HG02852 (cell line): ENCODE measurements around the gene PANX3.
"Not testable (repeated sequence)": the region's sequence is repeated elsewhere in the genome, so short reads cannot be mapped to it uniquely, and the experiment has no call there.

ENCODE experiments used
- ATAC-seq: cut with Tn5 transposase; IDR thresholded peaks from one replicate; pipeline ENCODE4 v1.9.1; 2021; ENCODE audit warnings: mild to moderate bottlenecking, moderate library complexity; ENCODE audit not compliant: unreplicated experiment

Gene PANX3, protein sequence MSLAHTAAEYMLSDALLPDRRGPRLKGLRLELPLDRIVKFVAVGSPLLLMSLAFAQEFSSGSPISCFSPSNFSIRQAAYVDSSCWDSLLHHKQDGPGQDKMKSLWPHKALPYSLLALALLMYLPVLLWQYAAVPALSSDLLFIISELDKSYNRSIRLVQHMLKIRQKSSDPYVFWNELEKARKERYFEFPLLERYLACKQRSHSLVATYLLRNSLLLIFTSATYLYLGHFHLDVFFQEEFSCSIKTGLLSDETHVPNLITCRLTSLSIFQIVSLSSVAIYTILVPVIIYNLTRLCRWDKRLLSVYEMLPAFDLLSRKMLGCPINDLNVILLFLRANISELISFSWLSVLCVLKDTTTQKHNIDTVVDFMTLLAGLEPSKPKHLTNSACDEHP

DNA sequence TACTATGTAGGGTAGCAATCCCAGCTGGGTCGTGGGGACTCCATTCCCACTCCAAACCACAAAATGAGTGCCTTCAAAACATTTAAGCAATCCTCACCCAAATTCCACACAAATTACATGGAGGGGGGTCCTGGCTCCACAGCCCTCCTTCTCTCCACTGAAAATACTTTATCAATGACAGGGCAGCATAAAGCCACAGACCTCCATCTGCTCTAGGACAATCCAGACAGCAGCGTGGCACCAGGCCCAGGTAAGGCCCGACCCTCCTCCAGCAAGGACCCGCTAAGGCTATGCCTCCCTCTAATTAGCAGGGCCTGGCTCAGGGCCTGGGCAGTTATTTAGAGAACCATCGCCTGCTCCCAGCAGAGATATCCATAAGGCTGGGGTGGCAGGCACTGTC, at the start of gene PANX3:
Gene PANX3 (plus strand): TSS at position 365 of the 400 bp plus-strand sequence. CDS start 129 bp downstream, outside the sequence.
- no peak for ATAC-seq

DNA sequence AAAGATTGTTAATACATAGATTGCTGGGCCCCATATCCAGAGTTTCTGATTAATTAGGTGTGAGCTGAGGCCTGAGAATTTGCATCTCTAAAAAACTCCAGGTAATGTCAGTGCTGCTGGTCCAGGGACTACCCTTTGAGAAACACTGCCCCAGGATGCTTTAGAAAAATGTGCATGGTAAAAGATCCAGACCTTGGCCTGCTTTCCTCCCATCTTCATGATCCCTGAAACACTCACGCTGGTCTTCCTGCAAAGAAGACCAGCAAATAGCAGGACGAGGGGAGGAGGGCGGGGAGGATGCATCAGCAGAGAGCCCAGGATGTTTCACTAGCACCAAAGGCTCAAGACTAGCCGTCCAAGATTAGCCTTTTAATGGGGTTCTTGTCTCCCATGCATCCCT, 41.5 kb upstream of the PANX3 start, which contains the start of gene OR8A1:
Gene OR8A1 (plus strand): TSS at position 301 of the 400 bp plus-strand sequence. CDS start 123 bp downstream, outside the sequence.
- ATAC-seq = no peak

DNA sequence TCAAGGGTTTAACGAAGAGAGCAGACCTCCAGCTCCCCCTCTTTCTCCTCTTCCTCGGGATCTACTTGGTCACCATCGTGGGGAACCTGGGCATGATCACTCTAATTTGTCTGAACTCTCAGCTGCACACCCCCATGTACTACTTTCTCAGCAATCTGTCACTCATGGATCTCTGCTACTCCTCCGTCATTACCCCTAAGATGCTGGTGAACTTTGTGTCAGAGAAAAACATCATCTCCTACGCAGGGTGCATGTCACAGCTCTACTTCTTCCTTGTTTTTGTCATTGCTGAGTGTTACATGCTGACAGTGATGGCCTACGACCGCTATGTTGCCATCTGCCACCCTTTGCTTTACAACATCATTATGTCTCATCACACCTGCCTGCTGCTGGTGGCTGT, 41.1 kb upstream of the PANX3 start:
- ATAC-seq = no peak

DNA sequence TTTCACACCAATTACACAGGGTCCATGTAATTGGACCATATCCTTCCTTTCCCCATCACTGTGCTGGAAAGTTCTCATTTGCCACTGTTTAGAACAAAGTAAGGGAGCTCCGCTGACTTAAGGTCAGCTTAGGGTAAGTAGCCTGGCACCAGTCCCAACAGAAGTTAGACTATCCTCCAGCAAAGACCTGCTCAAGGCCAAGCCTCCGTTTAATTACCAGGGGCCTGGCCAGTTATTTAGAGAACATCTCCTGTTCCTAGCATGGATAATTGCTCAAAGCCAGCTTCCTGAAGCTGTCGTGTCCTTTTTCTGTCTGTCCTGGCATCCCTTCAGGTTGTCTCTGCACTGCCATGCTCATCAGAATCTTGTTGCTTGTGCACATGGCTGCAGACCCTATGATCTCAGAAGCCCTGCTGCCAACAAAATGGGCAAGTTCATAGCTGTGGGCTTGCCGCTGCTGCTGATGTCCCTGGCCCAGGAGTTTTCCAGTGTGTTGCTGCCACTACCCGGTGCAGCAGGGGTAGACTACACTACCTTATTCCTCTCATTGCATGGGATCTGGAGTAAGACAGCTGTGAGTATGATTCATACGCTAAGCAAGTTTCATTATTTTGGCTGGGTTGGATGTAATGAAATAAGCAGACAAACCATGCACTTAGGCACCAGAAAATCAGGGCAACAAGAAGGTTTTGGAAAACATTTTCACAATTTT, 33.4 kb upstream of the PANX3 start:
- ATAC-seq = no peak

DNA sequence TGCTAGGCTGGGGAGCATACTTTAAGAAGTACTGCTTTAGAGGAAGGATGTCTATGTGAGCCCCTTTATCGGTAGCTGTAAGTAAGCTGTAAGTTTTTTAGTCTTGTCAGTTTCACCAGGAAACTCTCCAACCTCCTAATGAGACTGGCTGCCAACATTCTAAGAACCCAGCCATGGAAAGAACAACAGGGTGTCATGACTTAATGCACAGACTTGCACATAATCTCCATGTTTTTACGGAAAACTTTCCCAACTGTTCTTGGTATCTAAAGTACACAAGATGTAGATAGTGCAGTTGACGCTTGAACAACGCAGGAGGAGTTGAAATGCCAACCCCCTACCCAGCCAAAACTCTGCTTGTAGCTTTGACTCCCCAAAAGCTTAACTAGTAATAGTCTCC, 32.5 kb upstream of the PANX3 start:
- no peak for ATAC-seq

DNA sequence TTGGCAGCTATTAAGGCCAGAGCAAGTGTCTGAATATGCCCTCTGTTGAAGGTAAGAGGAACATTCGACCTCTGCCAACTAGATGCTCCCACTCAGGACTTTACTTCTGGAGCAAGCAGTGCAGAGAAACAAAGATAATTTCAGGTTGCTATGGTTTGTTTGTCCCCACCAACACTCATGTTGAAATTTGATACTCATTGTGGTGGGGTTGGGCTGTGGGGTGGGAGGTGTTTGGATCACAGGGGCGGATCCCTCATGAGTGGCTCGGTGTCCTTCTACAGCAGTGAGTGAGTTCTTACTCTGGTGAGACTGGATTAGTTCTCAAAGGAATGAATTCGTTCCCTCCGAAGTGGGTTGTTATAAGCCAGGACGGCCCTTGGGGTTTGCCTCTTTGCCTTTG, 29.4 kb upstream of the PANX3 start:
- ATAC-seq = no peak

DNA sequence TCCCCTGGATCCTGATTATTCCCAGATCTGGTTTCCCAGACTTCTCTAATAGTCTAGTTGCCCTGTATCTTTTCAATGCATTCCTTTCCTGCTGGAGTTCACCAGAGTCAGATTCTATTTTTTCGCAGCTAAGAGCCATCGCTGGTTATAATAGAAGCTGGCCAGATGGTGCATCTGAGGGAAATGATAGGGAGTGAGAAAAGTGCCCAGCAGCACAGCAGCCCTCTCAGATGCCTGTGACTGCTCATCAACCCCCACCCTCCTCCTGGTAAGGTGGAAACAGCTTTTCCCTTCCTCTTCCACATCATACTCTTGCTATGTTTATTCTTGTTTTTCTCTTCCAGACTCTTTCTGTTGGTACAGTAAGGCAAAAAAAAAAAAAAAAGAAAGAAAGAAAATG, 28.7 kb upstream of the PANX3 start:
- no peak for ATAC-seq

DNA sequence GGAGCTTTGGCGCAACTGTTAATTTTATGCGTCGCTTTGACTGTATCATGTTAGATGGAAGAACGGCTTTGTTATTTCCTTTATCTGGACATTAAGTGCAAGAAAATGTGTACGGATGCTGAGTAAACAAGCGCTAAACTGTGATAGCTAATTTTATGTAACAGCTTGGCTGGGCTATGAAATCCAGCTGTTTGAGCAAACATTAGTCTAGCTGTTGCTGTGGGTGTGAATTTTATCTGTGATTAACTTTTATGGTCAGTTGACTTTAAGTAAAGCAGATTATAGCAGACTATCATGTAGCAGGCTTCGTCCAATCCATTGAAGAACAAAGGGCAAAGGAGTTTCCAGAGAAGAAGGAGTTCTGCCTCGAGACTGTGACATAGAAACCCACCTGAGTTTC, 27.4 kb upstream of the PANX3 start:
- no peak for ATAC-seq

DNA sequence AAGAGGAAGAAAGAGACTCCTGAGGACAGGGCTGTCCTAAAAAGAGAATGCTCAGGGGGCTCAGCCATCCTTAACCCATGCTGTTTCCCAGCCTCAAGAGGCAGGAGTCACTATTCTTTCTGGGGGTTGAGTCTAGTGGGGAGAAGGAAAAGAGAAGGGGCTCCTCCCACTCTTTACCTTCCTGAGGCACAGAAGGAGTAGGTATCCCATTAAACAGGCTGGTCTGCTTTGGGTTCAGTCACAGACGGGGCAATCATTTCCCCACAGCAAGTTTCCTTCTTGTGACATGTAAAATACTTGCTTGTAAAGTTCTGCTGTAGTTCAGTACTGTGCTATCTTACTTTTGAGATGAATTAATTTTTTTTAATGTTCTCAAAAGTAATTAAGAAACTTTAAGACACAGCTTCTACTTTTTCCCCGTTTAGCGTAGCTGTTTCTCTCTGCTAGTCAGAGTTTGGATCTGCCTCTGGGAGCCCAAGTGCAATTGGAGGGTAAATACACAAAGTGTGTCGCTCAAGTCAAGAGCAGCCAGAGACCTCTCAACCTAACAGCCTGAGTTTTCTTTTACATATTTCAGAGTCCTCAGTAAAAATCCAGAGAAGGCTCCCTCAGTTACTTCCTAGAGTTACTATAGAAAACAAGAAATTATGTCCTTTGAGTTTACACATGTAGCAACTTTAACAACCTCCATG, 26.4 kb upstream of the PANX3 start:
- ATAC-seq = no peak

DNA sequence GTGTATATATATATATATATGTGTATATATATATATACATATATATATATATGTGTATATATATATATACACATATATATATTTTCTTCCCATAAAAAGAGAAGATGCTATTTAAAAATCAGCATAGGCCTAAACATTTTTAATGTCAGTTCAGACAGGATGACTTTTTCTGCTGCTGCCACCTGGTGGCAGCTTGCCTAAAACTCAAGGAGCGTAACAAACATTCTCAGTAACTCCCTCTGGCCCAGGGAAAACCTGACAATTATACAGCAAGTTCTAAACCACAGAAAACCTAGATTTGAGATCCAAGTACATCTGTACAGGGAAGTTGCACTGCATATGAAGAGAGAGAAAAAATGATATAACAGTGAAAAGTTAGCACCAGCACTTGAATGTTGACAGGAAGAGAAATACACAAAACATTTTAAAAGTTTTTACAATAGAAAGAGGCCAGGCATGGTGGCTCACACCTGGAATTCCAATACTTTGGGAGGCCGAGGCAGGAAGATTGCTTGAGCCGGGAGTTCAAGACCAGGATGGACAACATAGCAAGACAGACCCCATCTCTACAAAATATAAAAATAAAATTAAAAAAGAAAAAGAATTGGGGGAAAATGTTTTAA, 24.9 kb upstream of the PANX3 start:
- ATAC-seq = no peak

DNA sequence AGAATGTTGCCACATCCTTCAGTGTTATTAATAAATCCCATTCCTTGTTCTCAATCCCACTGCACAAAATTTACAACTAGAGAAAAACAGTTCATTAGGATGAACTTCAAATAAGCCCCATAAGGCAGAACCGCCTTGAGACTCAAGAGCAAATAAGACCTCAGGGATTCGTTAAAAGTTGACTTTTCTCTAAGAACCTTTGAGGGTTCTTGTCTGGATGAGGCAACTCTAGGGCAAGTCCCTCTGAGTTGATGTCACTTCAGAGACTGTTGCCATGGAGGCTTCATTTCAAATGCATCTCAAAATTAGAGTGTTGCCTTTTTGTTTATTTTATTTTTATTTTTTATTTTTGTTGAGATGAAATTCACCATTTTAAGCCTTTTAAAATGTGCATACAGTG, 19.8 kb upstream of the PANX3 start:
- ATAC-seq = no peak

DNA sequence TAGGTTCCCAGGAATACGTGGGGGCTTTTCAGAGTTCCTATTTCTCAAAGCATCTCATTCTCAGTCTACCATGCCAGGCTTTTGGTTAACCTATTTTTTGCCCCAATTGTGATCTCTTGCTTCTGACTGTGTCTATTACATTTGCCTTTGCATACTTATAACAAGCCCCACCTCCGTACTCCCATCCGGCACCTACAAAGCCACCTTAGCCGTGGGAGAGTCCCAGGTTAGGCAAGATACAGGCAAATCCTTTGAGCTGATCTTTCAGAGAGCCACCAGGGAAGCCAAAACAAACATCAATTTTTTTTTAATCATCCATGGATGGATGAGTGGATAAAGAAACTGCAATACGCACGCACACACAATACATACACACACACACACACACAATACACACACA, 18.6 kb upstream of the PANX3 start:
- no peak for ATAC-seq

DNA sequence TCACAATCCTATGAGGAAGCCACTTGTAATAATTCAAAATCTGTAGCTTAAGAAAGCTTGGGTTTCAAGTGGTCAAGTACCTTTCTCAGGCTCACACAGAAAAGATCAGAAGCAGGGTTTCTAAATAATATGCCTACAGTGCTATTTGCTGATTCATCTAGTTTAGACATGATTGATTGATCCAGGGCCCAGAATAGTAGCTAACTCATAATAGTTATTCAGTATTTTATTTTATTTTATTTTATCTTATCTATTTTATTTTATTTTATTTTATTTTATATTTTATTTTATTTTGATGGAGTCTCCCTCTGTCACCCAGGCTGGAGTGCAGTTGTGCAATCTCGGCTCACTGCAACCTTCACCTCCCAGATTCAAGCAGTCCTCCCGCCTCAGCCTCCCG, 15.9 kb upstream of the PANX3 start:
- no peak for ATAC-seq

DNA sequence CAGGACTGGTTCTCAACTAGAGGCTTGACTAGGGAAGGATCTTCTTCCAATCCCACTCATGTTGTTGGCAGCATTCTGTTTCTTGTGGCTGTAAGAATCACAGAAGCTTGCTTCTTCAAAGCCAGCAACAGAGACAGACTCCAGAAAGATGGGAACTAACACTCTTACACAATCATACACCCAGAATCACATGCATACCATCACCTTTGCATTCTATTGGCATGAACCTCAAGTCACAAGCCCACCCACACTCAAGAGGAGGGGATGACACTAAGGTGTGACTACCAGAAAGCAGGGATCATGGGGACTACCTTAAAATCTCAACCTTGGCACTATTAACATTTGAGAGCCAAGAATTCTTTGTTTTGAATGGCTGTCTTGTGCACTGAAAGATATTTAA, 13.6 kb upstream of the PANX3 start:
- no peak for ATAC-seq

DNA sequence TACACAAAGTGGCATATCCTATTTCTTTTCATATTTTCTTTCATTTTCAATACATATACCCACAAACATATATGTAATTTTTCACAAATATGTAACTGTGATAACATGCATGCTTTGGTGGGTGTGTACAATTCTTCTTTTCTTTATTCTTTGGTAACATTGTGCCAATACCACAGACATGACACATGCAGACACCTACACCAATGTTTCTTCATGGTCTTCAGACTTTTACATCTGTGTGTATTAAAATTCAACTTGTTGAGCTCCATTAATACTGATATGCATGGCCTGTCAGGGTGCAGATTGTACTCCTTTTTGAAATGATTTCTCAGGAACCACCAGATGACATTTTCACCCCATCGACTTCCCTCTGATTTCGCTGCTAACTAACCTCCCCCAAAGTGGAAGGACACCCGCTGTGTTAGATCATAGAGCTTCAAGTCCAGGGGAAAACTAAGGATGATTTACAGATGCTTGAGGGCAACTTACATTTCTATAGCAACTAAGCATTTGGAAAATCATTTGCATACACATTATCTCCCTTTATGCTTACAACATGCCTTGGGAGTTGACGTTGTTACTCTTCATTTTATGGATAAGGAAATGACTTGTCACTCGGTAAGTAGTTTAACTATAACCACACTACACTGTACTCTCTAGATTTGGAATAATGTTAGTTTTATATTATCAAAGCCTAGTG, 10.5 kb upstream of the PANX3 start:
- no peak for ATAC-seq

DNA sequence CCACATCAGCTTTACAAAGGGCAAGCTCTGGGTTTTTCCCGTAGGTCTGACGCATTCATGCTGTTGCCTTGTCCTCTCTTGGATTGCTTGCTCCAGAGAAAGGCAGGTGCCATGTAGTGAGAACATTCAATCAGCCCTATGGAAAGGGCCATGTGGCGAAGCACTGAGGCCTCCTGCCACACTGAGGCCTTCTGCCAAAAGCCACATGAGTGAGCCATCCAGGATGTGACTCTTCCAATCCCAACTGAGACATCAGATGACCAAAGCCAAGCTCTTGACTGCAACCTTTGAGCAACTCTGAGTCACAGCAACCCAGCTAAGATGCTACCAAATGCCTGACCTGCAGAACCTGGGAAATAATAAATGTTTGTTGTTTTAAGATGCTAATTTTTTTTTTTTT, 9.0 kb upstream of the PANX3 start:
- ATAC-seq = no peak

DNA sequence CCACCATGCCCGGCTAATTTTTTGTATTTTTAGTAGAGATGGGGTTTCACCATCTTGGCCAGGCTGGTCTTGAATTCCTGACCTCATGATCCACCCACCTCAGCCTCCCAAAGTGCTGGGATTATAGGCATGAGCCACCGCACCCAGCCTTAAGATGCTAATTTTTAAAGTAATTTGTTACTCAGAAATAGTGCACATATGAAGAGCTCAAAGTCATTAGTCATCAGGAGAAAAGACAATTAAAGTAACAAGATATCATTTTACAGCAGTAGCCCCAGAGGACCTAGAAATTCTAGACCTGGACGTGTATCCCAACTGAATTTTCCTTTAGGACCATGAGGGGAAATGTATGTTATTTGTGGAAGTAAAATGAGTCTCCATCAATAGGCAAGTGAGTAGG, 8.5 kb upstream of the PANX3 start:
- ATAC-seq = not testable (repeated sequence)

DNA sequence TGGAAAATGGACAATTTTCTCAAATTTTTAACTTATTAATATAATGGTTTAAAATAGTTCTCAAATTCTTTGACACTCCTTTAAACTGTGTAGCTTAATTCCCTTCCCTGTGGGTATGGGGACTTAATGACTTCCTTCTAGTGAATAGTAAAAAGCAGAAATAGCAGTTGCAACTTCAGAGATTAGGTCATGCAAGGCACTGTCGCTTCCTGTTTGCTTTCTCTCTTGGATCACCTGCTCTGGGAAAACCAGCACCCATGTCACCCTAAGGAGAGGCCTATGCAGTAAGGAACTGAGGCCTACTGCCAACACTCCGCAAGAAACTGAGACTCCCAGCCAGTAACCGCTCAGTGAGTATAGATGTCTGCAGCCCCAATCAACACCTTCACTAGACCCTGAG, 5.5 kb upstream of the PANX3 start:
- no peak for ATAC-seq

DNA sequence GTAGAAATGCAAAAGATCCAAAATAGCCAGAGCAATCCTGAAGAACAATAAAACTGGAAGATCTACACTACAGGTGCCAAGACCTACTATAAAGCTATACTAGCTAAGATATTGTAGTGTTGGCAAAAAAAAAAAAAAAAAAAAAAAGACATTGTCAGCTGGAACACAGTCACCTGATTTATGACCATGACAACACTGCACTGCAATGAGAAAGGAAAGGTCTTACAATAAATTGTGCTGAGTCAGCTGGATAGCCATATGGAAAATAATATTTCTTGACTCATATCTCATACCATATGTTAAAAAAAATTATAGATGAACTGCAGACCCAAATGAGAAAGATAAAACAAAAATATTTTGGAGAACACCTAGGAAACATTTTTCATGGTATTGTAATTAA, 3.1 kb upstream of the PANX3 start:
- no peak for ATAC-seq

DNA sequence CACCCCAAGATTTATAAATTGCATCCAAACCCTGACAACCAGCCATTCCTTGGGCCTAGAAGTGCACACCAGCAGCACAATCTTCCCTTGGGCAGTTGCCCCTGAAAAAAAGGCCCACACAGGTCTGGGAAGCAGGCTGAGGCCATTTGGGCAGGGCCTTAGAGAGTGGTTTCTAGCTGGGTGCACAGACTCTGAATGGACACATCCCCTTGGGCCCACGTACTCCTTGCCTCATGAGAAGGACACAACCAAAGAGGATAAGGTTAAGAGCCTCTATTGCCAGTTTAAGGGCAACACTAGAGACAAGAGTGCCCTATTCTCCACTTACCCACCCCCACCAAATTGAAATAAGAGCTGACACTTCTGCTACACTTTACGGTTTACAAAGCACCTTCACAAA, 933 bp upstream of the PANX3 start:
- ATAC-seq = no peak

DNA sequence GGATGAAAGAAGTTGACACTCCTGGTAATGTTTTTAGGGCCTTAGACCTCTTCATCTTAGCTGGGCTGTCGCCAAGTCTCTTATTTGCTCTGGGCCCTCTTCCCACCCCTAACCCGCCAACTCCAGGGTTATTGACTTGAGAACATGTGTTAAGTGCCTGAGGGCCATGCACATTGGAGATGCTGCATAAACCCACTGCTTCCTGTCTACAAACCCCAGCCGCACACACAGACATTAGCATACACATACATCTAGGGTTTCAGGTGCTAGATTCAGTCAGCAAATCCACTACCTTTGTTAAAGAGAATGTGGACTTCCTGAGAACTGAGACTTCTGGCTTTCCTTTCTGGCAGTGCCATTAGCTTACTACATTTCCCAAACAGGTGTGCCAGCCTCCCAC, 817 bp downstream of the PANX3 start:
- no peak for ATAC-seq
